Calu3 (cell line): ENCODE results near the gene FBXW11. TPM values are rescaled to one million over a fixed set of nuclear protein-coding genes. Genes with fewer than 3 reads are reported as not detected.

Experiments
- BruUV-seq: library from RNA; stranded (reverse); fragments of 400-500 nt; replicated peaks from 2 replicates; lab custom pipeline; 2021; lab: Mats Ljungman, UMichigan
- CTCF ChIA-PET: fragments of 300-600 bp; sonication (Branson Sonifier 250); formaldehyde crosslinking; loops from one replicate; lab custom pipeline; 2022; ENCODE audit warnings: antibody characterized with exemption; lab: Charles Lee
- DNase-seq: peaks from one replicate; pipeline ENCODE4 v3.0.0; 2022
- H3K27ac Mint-ChIP-seq: one replicate; pipeline ENCODE4 v1.8.0; 2022; ENCODE audit warnings: mixed read lengths; ENCODE audit not compliant: unreplicated experiment
- H3K27me3 Mint-ChIP-seq: one replicate; pipeline ENCODE4 v1.8.0; 2022; ENCODE audit warnings: mixed read lengths; ENCODE audit not compliant: unreplicated experiment
- H3K36me3 Mint-ChIP-seq: one replicate; pipeline ENCODE4 v1.8.0; 2022; ENCODE audit warnings: mild to moderate bottlenecking, moderate library complexity, mixed read lengths; ENCODE audit not compliant: insufficient read depth, unreplicated experiment
- H3K4me1 Mint-ChIP-seq: one replicate; pipeline ENCODE4 v1.8.0; 2022; ENCODE audit warnings: mild to moderate bottlenecking, low read depth, mixed read lengths; ENCODE audit not compliant: unreplicated experiment
- H3K4me3 Mint-ChIP-seq: one replicate; pipeline ENCODE4 v1.8.0; 2022; ENCODE audit warnings: mild to moderate bottlenecking, low read depth, moderate library complexity, mixed read lengths; ENCODE audit not compliant: unreplicated experiment
- H3K9me3 Mint-ChIP-seq: one replicate; pipeline ENCODE4 v1.8.0; 2022; ENCODE audit warnings: low read depth, mixed read lengths; ENCODE audit not compliant: unreplicated experiment
- intact Hi-C: fragments of 100-400 bp; cut with micrococcal nuclease; formaldehyde crosslinking; loops from one replicate; pipeline ENCODE4 v1.10.0; 2022; ENCODE audit not compliant: unreplicated experiment
- total RNA-seq: library from RNA; stranded (reverse); gene quantifications from 2 replicates; pipeline ENCODE4 v1.2.3, GENCODE V29; 2022
- TF ChIP-seq, protein P1 (sequence below): fragments of 200-600 bp; IDR thresholded peaks from one replicate; pipeline ENCODE4 v1.8.0; 2022; ENCODE audit warnings: antibody characterized with exemption; ENCODE audit not compliant: unreplicated experiment

FBXW11 gene
- total RNA-seq, 1 experiment from 2014 or later: 63.3 TPM

DNA sequence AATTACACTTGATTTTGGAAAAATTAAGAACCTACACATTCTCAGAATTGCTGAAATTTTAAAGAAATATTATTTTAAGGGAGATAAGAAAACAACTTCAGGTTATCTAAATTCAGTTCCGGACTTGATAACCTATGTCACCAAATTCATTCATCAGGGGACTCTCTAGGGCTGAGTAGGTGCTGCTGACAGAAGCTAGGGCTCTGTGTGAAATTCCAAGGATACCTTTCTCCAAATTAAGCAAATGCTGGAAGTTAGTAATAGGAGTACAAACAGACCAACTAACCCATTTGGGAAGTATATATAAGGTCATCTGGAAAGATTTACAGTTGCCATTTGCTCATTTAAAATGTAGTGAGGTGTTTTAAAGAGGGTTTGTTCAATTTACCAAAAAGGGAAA lies 136.5 kb downstream of the FBXW11 start:
- CTCF ChIA-PET: no interaction called here
- TF ChIP-seq, protein P1, sequence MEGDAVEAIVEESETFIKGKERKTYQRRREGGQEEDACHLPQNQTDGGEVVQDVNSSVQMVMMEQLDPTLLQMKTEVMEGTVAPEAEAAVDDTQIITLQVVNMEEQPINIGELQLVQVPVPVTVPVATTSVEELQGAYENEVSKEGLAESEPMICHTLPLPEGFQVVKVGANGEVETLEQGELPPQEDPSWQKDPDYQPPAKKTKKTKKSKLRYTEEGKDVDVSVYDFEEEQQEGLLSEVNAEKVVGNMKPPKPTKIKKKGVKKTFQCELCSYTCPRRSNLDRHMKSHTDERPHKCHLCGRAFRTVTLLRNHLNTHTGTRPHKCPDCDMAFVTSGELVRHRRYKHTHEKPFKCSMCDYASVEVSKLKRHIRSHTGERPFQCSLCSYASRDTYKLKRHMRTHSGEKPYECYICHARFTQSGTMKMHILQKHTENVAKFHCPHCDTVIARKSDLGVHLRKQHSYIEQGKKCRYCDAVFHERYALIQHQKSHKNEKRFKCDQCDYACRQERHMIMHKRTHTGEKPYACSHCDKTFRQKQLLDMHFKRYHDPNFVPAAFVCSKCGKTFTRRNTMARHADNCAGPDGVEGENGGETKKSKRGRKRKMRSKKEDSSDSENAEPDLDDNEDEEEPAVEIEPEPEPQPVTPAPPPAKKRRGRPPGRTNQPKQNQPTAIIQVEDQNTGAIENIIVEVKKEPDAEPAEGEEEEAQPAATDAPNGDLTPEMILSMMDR: no peak
- no TSS peak for BruUV-seq

DNA sequence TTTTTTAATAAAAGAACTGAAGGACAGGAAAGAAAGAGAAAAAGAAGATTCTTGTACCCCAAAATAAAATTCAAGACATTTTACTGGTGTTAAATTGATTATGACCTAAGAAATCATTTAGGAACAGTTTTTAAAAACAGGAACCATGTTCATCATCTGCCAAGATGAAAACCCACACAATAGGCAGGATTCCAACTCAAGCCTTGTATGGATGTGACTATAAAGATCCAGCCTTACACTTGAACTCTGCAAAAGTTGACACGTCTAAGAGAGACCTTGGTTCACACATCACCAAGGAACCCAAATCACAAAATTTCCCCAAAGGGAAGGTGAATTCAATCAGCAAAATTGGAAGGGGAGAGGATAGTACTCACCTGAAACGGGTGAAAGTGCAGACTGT lies 138.2 kb downstream of the FBXW11 start:
- Mint-ChIP-seq H3K4me1 (no peaks in the 10 kb centered on the region), H3K36me3 (peaks cover 6% of the 10 kb centered on the region), H3K27ac (no peak overlapping the region), H3K27me3 (no peaks in the 10 kb centered on the region), H3K4me3 (no peak overlapping the region), H3K9me3 (no peaks in the 10 kb centered on the region)
- no TSS peak for BruUV-seq
- CTCF ChIA-PET: interaction anchor here (1.0 kb wide), 1 partner anchor 8 kb away, joined by 3 read pairs; no protein-coding TSS in a partner anchor
- DNase-seq: no peak
- intact Hi-C loops: no loop called here
- TF ChIP-seq, protein P1: no peak

More for the DNA sequence above, 136.5 kb downstream of the FBXW11 start:
- Mint-ChIP-seq H3K9me3 (no peaks in the 10 kb centered on the region), H3K27ac (no peak overlapping the region), H3K27me3 (no peaks in the 10 kb centered on the region), H3K36me3 (peaks cover 6% of the 10 kb centered on the region), H3K4me3 (no peak overlapping the region), H3K4me1 (no peaks in the 10 kb centered on the region)
- intact Hi-C loops: no loop called here
- no peak for DNase-seq

DNA sequence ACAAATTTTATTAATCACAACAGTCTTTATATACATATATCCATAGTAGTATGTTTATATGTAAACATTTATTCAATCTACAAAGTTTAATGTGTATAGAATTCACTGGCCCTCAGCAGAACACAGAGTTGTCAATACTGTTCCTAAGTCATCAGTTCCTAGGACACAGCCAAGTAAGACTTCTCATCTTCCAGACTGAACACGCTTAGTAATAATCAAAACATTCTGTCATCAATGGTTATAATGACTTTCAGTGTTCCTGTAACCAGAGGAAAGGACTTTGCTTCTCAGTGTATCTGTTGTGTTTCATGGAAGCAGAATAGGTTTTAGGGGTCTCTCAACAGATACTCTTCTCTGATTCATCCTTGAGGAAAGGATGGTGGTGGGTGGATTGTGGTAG lies 138.7 kb downstream of the FBXW11 start:
- intact Hi-C loops: no loop called here
- no TSS peak for BruUV-seq
- Mint-ChIP-seq H3K4me1 (no peaks in the 10 kb centered on the region), H3K27ac (no peak overlapping the region), H3K4me3 (no peak overlapping the region), H3K9me3 (no peaks in the 10 kb centered on the region), H3K36me3 (peaks cover 6% of the 10 kb centered on the region), H3K27me3 (no peaks in the 10 kb centered on the region)
- DNase-seq: no peak
- CTCF ChIA-PET: no interaction called here
- TF ChIP-seq, protein P1: no peak

DNA sequence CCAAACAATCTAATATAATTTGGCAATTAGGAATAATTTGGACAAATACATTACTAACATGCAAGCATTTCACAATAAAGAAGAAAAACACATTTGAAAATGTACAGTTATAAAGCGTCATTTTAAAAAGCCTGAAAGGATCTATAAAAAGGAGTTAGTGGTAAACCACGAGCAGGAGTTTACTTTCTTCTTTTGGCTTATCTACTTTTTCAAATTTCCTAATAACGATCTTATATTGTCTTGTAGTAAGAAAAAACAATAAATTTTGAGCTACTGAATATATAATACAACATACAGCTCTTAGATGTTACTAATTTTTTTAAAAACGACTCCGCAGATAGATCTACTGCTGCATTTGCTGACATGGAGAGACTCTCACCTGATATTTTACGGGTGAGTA lies 141.0 kb downstream of the FBXW11 start:
- CTCF ChIA-PET: interaction anchor here (0.6 to 0.7 kb wide), 3 partner anchors 47 to 202 kb away, joined by 3 to 6 read pairs (median 5); no protein-coding TSS in a partner anchor
- no peak for DNase-seq
- intact Hi-C loops: no loop called here
- TF ChIP-seq, protein P1: no peak
- Mint-ChIP-seq H3K27me3 (no peaks in the 10 kb centered on the region), H3K4me3 (no peak overlapping the region), H3K27ac (no peak overlapping the region), H3K9me3 (no peaks in the 10 kb centered on the region), H3K4me1 (no peaks in the 10 kb centered on the region), H3K36me3 (peaks cover 6% of the 10 kb centered on the region)
- no TSS peak for BruUV-seq
